ENCODE measurements around the gene NCLN.
"Not testable (repeated sequence)": the region's sequence is repeated elsewhere in the genome, so short reads cannot be mapped to it uniquely, and the experiment has no call there.

The NCLN gene

DNA sequence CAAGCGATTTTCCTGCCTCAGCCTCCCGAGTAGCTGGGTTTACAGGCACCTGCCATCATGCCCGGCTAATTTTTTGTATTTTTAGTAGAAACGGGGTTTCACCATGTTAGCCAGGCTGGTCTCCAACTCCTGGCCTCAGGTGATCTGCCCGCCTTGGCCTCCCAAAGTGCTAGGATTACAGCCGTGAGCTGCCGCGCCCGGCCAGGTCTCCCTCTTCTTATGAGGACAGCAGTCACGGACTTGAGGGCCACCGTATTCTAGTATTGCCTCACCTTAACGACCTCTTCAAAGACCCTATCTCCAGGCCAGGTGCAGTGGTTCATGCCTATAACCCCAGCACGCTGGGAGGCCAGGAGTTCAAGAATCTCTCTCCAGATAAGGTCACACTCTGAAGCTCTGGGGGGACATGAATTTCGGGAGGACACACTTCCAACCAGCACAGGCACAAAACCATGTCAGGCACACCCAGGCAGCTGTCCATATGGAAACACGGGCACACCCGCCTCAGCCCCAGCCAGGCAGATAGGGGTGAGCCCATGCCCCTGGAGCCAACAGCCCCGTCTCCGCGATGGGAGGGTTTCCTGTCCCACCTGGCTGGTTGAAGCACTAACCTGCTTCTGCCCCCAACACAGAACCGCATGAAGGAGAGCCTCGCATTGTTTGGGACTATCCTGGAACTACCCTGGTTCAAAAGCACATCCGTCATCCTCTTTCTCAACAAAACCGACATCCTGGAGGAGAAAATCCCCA lies 28.5 kb upstream of the NCLN start:
- FAIRE-seq: no peak

DNA sequence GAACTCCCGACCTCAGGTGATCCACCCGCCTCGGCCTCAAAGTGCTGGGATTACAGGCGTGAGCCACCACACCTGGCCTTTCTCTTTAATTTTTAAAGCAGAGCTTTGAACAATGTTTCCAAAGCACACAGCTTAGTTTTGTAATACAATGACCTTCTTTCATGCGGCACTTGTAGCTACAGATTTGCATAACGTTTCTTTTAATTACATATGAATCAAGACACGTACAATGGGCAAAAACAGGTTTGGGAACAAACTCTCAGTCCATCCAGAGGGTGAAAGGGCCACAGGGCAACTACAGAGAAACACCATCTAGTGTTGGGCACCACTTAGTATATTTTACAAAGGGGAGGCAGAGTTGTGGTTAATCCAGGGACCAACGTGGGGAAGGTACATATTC lies 26.2 kb upstream of the NCLN start:
- FAIRE-seq: no peak

DNA sequence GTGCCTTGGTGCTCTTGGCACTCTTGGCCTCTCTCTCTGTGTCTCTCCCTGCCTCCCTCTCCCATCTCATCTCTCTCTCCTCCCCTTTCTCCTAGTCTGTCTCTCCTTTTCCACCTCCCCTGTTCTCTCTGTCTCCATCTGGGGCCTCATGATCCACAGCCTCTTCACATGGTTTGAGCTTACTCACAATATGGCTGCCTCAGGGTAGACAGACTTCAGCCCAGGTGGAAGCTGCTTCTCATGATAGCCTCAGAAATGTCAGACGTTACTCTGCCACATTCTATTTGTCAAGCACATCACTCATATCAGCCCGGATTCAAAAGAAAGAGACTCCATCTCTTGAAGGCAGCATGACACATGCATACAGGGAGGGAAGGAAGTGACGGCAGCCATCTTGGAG lies 25.5 kb upstream of the NCLN start:
- FAIRE-seq: no peak

DNA sequence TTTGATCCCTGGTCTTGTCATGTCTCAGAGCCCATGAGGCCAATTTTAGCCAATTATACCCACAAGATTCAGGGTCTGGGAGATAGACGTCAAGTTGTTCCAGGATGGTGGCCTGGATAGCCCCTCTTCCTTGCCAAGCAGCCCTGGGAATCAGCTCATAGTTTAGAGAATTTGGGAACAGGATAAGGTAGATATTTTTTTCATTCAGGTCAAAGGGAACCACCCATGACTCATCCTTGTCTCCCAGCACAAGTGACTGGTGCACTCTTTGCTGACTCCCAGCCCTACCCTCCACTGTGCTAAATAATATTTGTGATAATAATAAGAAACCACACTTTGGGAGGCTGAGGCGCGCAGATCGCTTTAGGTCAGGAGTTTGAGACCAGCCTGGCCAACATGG lies 24.3 kb upstream of the NCLN start:
- no peak for FAIRE-seq

DNA sequence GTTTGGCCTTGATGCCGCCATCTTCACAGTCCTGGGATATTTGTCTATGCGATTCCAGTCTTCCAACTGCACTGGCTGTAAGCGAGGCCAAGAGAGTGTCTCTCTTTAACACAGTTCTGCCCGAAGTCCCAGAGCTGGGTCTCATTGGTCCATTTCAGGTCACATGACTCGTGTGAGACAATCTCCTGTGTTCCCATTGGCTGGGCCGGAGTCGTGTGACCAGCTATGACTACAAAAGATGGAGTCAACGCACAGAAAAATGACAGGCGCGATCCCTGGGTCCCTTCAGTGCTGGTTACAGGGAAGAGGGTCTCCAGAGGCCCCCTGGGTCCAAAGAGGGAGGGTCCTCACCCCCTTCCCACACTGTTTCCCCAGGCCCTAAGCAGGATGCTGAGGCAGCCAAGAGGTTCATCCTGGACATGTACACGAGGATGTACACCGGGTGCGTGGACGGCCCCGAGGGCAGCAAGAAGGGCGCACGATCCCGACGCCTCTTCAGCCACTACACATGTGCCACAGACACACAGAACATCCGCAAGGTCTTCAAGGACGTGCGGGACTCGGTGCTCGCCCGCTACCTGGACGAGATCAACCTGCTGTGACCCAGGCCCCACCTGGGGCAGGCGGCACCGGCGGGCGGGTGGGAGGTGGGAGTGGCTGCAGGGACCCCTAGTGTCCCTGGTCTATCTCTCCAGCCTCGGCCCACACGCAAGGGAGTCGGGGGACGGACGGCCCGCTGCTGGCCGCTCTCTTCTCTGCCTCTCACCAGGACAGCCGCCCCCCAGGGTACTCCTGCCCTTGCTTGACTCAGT lies 23.1 kb upstream of the NCLN start:
- FAIRE-seq: no peak

DNA sequence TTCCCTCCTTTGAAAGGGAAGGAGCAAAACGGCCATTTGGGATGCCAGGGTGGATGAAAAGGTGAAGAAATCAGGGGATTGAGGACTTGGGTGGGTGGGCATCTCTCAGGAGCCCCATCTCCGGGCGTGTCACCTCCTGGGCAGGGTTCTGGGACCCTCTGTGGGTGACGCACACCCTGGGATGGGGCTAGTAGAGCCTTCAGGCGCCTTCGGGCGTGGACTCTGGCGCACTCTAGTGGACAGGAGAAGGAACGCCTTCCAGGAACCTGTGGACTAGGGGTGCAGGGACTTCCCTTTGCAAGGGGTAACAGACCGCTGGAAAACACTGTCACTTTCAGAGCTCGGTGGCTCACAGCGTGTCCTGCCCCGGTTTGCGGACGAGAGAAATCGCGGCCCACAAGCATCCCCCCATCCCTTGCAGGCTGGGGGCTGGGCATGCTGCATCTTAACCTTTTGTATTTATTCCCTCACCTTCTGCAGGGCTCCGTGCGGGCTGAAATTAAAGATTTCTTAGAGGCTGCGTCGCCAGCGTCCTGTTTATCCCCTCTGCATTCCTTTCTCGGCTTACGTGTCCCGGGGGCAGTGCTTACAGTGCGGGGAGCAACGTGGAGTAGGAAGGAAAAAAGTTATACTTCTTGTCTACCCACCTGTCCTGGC lies 22.4 kb upstream of the NCLN start:
- no peak for FAIRE-seq

DNA sequence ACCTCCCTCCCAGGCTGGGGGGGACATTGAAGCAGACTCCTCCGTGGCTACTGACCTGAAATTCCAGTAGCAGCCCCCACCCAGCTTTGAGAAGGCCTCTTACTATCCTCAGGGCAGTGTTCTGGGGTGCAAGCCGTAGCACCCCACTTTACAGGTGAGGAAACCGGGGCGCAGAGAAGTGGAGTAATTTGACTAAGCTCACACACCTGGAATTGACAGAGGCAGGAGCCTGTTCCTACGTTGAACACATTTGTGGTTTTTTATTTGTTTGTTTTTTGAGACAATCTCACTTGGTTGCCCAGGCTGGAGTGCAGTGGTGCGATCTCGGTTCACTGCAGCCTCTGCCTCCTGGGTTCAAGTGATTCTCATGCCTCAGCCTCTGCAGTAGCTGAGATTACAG lies 21.8 kb upstream of the NCLN start:
- no peak for FAIRE-seq

DNA sequence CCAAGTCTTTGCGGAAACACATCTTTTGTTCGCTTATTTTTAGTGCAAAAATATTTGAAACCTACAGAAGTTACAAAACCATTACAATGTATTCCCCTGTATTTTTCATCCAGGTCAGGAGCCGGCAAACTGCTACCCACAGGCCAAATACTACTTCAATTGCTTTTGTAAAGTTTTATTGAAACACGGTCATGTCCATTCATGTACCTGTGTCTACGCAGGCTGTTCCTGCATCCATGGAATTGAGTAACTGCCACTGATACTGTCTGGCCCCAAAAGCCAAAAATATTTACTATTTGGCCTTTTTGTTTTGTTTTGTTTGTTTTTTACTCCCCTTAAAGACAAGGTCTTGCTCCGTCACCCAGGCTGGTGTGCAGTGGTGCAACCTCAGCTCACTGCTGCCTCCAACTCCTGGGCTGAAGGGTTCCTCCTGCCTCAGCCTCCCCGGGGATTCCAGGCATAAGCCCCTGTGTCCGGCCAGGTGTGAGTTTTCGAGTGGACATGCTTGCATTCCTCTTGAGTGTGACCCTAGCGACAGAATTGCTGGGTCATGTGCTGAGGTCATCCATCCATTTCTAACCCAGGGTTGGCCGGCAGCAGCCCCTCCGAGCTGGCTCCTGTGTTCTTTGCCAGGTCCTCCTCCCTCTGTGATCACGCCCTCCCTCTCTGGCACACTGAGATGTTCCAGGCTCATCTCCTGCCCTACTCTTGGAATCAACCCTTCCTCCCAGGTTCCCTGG lies 18.0 kb upstream of the NCLN start:
- FAIRE-seq: no peak

DNA sequence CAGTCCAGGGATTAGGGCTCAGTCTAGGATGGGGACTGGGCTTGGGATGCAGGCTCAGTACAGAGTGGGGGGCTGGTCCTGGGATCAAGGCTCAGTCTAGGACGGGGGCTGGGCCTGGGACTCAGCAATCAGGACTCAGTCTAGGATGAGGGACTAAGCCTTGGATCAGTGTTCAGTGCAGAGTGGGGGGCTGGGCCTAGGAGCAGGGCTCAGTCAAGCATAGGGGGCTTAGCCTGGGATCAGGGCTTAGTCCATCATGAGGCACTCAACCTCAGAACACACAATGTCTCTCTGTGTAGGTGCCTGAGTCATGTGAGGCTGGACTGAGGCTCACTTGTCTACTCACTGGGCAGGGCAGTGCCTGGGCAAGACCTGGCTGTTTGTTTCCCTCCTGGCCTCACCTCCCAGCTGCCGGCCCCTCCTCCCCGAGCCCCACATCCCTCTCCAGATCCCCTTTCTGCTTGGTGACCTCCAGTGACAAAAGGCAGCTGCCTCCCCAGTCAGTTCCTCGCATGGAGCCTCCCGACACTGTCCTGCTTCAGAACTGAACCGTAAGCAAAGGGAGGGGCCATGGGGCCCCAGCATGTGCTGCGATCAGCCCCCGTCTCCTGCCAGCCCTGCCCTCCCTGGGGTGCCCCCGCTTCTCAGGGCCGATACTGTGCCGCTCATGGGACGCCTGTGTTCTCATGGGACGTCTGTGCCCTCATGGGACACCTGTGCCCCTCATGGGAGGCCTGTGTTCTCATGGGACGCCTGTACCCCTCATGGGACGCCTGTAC lies 13.6 kb upstream of the NCLN start:
- FAIRE-seq: no peak

DNA sequence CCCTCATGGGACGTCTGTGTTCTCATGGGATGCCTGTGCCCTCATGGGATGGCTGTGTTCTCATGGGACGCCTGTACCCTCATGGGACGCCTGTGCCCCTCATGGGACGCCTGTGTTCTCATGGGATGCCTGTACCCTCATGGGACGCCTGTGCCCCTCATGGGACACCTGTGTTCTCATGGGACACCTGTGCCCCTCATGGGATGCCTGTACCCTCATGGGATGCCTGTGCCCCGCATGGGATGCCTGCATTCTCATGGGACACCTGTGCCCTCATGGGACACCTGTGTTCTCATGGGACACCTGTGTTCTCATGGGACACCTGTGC lies 13.1 kb upstream of the NCLN start:
- FAIRE-seq: not testable (repeated sequence)

DNA sequence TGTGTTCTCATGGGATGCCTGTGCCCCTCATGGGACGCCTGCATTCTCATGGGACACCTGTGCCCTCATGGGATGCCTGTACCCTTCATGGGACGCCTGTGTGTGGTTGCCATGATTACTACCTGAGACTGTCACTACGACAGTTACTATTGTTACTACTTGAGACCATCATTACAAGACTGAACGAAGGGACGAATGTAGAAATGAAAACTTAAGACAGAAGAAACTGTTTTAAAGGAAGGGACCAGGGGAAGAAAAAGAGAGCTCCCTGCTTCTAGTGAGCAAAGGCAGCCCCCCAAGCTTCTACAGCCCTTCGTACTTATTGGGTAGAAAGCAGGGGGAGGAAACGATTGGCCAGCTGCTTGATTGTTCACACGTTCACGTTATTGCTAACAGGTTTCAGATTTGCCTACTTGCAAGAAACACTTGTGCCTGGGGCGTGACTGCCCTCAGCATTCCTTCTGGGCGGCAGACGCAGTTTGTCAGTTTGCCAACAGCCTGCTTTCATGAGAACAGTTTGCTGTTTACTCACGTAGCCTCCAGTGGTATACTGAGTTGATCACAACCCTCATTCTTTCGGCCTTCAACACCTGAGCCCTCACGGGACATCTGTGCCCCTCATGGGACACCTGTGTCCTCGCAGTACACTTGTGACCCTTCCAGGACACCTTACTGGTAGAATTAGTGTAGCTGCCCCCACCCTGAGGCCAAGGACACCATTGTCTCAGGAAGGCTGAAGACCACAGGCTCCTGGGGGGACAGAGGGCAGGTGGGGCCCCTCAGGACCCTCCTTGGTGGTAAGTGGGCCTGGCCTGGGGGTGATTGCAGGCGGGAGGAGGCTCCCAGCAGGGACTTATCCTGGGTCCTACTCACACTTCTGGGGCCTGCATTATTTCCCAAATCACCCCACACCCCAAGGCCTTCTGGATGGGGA lies 9.7 kb upstream of the NCLN start:
- no peak for FAIRE-seq

DNA sequence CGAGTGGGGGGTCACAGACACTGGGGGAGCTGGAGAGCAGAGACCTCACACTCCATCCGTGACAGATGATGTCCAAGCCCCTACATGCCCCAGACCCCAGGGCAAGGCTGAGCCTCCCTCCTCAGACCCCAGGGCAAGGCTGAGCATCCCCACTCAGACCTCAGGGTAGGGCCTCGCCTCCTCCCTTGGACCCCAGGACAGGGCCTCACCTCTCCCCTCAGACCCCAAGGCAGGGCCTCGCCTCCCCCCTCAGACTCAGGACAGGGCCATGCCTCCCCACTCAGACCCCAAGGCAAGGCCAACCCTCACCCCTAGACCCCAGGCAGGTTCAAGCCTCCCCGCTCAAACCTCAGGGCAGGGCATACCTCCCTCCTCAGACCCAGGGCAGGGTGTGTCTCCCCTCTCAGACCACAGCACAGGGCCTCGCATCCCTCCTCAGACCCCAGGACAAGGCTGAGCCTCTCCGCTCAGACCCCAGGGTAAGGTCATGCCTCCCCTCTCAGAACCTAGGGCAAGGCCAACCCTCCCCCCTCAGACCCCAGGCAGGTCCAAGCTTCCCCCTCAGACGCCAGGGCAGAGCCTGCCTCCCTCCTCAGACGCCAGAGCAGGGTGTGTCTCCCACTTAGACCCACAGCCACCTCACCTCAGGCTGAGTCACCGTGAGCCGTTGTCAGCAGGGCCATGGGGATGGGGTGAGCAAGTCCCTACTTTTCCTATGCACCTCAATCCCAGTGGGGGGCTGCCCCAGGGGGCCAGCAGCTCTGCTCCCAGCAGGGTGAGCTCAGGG lies 8.8 kb upstream of the NCLN start:
- no peak for FAIRE-seq

DNA sequence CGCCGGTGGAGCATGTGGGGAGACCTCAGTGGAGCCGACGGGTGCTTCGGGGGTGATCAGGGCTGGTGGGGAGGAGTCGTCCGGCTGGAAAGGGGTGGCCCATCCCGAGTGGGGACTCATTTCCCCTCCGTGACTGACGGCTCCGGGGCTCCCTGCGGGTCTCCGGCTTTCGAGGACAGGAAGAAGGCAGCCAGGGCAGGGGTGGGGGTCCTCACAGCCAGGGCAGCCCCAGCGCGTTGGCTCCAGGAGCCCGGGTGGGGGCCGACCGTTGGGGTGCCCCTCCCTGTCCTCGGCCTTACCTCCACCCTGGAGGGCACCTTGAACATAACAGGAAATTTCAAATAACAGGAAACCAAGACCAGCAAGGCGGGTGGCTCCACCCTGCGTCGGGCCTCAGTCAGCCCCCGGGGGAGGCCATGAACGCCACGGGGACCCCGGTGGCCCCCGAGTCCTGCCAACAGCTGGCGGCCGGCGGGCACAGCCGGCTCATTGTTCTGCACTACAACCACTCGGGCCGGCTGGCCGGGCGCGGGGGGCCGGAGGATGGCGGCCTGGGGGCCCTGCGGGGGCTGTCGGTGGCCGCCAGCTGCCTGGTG lies 7.3 kb upstream of the NCLN start, which contains the start of gene S1PR4:
S1PR4 (plus strand) TSS at position 393 of the 596 bp plus-strand sequence; CDS start at position 417, 24 bp downstream.
- no peak for FAIRE-seq

DNA sequence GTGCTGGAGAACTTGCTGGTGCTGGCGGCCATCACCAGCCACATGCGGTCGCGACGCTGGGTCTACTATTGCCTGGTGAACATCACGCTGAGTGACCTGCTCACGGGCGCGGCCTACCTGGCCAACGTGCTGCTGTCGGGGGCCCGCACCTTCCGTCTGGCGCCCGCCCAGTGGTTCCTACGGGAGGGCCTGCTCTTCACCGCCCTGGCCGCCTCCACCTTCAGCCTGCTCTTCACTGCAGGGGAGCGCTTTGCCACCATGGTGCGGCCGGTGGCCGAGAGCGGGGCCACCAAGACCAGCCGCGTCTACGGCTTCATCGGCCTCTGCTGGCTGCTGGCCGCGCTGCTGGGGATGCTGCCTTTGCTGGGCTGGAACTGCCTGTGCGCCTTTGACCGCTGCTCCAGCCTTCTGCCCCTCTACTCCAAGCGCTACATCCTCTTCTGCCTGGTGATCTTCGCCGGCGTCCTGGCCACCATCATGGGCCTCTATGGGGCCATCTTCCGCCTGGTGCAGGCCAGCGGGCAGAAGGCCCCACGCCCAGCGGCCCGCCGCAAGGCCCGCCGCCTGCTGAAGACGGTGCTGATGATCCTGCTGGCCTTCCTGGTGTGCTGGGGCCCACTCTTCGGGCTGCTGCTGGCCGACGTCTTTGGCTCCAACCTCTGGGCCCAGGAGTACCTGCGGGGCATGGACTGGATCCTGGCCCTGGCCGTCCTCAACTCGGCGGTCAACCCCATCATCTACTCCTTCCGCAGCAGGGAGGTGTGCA lies 6.6 kb upstream of the NCLN start:
- no peak for FAIRE-seq

DNA sequence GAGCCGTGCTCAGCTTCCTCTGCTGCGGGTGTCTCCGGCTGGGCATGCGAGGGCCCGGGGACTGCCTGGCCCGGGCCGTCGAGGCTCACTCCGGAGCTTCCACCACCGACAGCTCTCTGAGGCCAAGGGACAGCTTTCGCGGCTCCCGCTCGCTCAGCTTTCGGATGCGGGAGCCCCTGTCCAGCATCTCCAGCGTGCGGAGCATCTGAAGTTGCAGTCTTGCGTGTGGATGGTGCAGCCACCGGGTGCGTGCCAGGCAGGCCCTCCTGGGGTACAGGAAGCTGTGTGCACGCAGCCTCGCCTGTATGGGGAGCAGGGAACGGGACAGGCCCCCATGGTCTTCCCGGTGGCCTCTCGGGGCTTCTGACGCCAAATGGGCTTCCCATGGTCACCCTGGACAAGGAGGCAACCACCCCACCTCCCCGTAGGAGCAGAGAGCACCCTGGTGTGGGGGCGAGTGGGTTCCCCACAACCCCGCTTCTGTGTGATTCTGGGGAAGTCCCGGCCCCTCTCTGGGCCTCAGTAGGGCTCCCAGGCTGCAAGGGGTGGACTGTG lies 5.9 kb upstream of the NCLN start:
- FAIRE-seq: no peak

DNA sequence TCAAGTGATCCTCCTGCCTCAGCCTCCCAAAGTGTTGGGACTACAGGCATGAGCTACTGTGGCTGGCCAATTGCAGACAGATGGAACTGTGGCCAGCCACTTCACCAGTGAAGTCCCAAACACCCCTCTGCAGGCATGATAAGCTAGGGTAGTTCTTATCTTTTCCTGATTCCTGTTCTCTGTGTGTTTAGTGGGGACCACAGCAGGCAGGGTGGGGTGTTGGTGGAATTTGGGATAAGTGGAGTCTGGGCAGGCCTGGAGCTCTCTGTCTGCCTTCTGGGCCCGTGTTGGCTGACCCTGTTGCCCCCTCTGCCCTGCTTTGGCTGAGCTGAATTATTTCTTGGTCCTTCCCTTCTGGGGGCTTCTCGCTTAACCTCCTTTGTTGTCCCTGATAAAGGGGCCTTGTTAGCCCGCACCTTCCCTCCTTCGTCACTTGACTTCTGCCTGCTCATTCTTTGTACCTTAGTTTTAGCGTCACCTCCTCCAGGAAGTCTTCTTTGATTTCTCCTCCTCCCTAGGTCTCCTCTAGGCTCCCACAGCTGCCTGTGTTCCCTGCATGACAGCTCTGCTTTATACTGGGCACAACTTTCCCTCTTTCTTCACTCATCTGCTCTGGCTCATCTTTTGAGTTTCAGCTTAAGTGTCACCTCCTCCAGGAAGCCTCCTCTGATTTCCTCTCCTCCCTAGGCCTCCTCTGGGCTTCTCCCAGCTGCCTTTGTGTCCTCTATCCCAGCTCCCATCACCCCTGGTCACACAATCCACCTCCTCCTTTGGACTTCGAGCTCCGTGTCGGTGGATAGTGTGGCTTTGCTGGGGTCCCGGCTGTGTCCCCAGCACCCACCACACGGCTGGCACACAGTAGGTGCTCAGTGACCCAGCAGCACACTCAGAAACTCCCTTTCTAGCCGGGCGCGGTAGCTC lies 1.7 kb upstream of the NCLN start:
- no peak for FAIRE-seq

DNA sequence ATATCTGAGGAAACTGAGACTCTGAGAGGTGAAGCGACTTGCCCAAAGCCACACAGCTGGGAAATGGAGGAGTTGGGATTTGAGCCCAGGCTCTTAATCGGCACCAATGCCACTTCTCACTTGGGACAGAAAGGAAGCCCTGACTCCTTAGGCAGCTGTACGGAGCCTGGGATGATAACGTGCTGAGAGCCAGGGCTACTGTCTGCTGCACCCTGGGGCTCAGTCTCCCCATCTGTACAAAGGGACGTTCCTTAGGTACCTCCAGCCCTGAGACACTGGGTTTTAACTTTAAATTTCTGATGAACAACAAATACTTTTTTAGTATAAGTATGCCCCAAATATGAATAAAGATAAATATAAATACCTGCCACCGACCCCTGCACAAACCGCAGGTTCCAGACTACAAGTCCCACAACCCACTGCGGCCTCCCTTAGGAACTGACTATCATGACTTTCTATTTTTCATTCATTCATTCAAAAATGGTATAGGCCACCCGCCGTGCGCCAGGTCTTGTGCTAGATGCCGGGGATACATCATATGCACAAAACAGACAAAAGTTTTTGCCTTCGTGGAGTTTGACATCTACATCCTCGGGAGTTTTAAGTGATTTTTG lies 776 bp upstream of the NCLN start:
- FAIRE-seq: no peak

All from endometrium (tissue), 2 donors.